Activated naive CD8-positive, alpha-beta T cell treated with anti-CD3 and anti-CD28 coated beads for 36 hours (primary cell): ENCODE data around the gene ZNF225. TPM values are rescaled to one million over a fixed set of nuclear protein-coding genes. Genes with fewer than 3 reads are reported as not detected.

Source experiments
- total RNA-seq, 2 experiments: library from RNA; stranded (reverse); gene quantifications; one replicate each; pipeline ENCODE4 v1.2.3, GENCODE V29; 2021

Gene ZNF225
- total RNA-seq, 2 experiments from 2014 or later = 3.8 to 4.0 TPM

Other genes starting within 250 kb of the ZNF225 start
- gene ZNF404, start 229.4 kb upstream of the ZNF225 start, total RNA-seq = 1 to 10 TPM; 2.9 to 3.1 TPM
- 10 to 100 TPM; 11.9 to 12.2 TPM for gene ZNF45, start 178.1 kb upstream of the ZNF225 start, total RNA-seq
- 1 to 10 TPM; 1.2 to 1.6 TPM for gene ZNF221, start 162.2 kb upstream of the ZNF225 start, total RNA-seq
- 1 to 10 TPM; 6.7 to 7.0 TPM for gene ZNF155, start 129.2 kb upstream of the ZNF225 start, total RNA-seq
- 1 to 10 TPM; 2.5 to 3.9 TPM for gene ZNF230, start 110.4 kb upstream of the ZNF225 start, total RNA-seq
- gene ZNF222, start 88.0 kb upstream of the ZNF225 start, total RNA-seq = 1 to 10 TPM; 2.5 to 3.5 TPM
- gene ZNF223, start 61.4 kb upstream of the ZNF225 start, total RNA-seq = 1 to 10 TPM; 1.4 to 1.8 TPM
- 1 to 10 TPM; 1.6 to 1.7 TPM for gene ZNF284, start 41.2 kb upstream of the ZNF225 start, total RNA-seq
- 10 to 100 TPM; 13.4 to 14.6 TPM for gene ZNF224, start 19.0 kb upstream of the ZNF225 start, total RNA-seq
- gene ZNF234, start 28.2 kb downstream of the ZNF225 start, total RNA-seq = 1 to 10 TPM; 6.9 to 7.0 TPM
- gene ZNF226, start 51.7 kb downstream of the ZNF225 start, total RNA-seq = 1 to 10 TPM; 6.5 to 7.4 TPM
- 10 to 100 TPM; 24.2 to 24.5 TPM for gene ZNF227, start 99.1 kb downstream of the ZNF225 start, total RNA-seq
- gene ZNF233, start 146.5 kb downstream of the ZNF225 start, total RNA-seq = under 1 TPM; 0.16 to 0.32 TPM
- 1 to 10 TPM; 3.8 to 4.7 TPM for gene ZNF235, start 191.6 kb downstream of the ZNF225 start, total RNA-seq
- gene ZNF112, start 243.3 kb downstream of the ZNF225 start, total RNA-seq = under 1 TPM; 0.44 to 0.62 TPM